Inflammatory macrophage (primary cell): ENCODE results near the gene C12orf43.
"Not testable (repeated sequence)": the region's sequence is repeated elsewhere in the genome, so short reads cannot be mapped to it uniquely, and the experiment has no call there.

Experiments used
- DNase-seq, 2 donors: peaks; one replicate each; pipeline ENCODE4 v3.0.0-alpha.2; 2020 to 2022
- total RNA-seq, 18 experiments: gene quantifications; one replicate each; lab custom pipeline; 2026; ENCODE audit warnings: mixed read lengths in 6 of 18, inconsistent platforms in 2 of 18; lab: John Stamatoyannopoulos, UW

The C12orf43 gene, protein sequence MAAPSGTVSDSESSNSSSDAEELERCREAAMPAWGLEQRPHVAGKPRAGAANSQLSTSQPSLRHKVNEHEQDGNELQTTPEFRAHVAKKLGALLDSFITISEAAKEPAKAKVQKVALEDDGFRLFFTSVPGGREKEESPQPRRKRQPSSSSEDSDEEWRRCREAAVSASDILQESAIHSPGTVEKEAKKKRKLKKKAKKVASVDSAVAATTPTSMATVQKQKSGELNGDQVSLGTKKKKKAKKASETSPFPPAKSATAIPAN
- total RNA-seq, result 4.5 to 16.9 (median 12.9) reads per million in 18 experiments

GRCh38 chr12:121015825-121016766 lies at the start of gene C12orf43:
Gene C12orf43 (minus strand): TSS chr12:121016487. CDS start chr12:121016474, 13 bp downstream.
- peak; percentile 91 to 92 for DNase-seq

DNA sequence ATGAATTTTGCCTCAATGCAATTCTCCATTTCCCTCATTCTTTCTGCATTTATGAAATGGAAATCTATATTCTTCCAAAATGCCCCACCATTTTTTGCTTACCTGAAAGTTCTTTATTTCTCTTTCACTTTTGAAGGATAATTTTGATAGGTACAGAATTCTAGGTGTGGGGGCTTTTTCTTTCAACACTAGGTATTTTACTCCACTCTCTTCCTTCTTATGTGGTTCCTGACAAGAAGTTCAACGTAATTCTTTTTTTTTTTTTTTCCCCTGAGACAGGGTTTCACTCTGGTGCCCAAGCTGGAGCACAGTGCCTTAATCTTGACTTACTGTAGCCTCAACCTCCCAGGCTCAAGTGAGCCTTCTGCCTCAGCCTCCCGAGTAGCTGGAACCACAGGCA lies 49.1 kb upstream of the C12orf43 start:
- DNase-seq, result no peak

- DNase-seq, result not testable (repeated sequence)
Measured at GRCh38 chr12:121064586-121064985, 48.3 kb upstream of the C12orf43 start.

DNA sequence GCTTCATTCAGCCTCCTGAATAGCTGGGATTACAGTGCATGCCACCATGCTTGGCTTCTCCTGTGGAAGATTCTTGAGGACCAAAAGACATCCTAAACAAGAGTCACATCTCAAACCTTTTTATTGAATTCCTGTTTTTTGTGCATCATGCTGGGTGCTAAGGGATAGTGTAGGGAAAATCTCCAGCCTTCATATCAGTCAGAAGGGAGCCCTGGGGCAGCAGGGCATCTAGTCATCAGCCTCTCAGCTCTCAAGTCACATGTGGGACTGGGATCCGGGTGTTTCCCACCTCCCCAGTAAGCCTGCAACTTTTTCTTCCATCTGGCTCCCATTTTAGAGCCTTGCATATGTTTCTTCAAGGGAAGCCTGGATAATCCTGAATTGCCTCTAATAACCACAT lies 47.8 kb upstream of the C12orf43 start:
- DNase-seq, result no peak

GRCh38 chr12:121062391-121063045 lies 46.2 kb upstream of the C12orf43 start:
- DNase-seq, result no peak

DNA sequence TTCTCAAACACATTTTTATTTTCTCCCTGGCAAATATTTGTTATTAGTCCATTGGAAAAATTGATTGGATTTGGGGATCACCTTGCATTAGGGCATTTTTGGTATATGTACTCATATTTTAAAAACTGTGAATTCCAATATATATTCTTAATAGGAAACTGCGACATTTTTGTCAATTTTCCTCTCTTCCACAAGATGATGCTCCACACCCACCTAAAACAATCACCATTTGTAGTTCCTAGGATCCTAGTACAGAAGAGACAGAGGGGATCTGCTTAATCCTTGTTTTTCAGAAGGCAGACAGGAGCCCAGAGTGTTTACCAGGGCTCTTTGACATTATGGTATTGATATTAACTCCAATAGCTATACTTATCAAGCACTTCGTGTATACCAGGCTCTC lies 45.5 kb upstream of the C12orf43 start:
- DNase-seq, result peak; percentile 17 to 29

DNA sequence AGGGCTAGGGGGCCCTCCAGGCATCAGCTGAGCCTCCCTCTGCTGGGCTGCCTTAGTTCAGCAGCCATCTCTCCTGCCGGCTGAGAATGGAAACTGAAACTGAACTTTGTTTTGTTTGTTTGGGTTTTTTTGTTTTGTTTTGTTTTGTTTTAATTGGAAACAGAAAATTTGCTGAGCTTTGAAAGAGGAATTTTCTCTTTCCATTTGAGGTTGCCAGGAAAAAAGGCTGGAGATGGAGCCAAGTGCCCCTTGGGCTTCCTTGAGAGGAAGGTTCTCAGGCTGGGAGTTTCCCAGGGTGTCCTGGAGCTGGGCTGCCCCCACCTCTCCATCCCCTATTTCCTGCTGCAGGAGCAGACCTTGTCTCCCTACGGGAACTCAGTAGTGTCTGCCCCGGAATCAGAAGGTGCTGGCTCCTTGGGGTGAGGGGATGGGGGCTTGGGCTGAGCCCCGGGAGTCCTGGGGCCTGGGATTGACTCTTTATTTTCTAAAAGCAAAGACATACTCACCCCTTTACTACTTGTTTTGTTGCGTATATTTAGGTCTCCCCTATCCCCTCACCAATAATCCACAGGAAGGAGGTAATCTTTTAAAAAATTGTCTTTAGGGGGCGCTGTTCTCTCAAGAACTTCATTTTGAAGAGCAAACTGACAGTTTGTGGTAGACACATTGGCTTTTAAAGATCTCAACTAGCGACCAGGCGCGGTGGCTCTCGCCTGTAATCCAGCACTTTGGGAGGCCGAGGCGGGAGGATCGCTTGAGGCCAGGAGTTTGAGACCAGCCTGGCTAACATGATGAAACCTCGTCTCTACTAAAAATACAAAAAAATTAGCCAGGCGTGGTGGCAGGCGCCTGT lies 44.1 kb upstream of the C12orf43 start:
- peak; percentile 68 to 81 for DNase-seq

GRCh38 chr12:121059031-121059898 lies 43.0 kb upstream of the C12orf43 start:
- no peak for DNase-seq

DNA sequence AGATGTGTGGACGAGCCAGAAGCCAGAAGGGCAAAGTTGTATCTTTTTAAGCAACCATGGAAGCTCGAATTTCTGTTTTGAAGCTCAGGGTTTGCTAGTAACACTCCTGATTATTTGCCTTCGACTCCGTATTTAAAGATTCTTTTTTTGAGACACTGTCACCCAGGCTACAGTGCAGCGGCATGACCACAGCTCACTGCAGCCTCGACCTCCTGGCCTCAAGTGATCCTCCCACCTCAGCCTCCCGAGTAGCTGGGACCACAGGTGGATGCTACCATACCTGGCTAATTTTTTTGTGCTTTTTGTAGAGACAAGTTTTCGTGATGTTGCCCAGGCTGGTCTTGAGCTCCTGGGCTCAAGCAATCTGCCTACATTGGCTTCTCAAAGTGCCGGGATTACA lies 41.5 kb upstream of the C12orf43 start:
- no peak for DNase-seq

DNA sequence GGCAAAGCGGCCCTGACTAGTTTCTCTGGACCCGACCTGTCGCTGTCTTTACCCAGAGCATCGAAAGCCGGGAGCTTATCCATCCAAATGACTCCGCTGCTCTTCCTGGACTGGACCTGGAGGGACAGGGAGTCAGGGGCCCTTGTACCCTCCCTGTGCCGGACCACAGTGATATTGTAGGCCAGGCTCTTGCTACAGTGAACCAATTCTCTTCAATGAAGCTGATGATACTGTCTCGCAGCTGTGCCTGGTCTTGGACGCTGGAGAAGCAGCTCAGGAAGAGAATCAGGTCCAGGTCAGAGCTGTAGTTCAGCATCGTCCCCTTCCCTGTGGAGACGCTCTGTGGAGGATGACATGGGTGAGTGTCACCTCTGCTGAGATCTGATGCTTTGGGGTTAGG lies 37.4 kb upstream of the C12orf43 start:
- no peak for DNase-seq

- peak in 1 of 2 donors; percentile 7 for DNase-seq
Measured at GRCh38 chr12:121050725-121051124, 34.4 kb upstream of the C12orf43 start.

- no peak for DNase-seq
Measured at GRCh38 chr12:121048442-121048841, 32.2 kb upstream of the C12orf43 start.

GRCh38 chr12:121047400-121047799 lies 31.1 kb upstream of the C12orf43 start:
- DNase-seq, result not testable (repeated sequence)

DNA sequence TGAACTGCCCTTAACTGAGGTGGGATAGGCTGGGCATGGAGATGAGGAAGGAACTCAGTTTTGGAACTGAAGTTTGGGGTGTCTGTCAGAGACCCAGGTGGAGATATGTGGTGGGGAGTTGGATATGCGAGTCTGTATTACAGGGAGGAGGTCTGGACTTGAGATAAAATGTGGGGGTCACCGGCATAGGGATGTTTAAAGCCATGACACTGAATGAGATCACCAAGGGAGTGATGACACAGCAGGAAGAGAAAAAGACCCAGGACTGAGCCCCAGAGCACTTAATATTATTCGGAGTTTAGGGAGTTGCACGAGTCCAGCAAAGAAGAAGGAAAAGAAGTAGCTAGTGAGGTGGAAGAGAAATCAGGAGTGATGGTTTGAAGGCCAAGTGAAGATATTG lies 26.8 kb upstream of the C12orf43 start:
- no peak for DNase-seq

GRCh38 chr12:121038861-121039668 lies 22.8 kb upstream of the C12orf43 start, which contains the start of gene OASL:
Gene OASL (minus strand): TSS chr12:121039246. CDS start chr12:121038971, 275 bp downstream.
- DNase-seq, result peak; percentile 69 to 83

- DNase-seq, result peak; percentile 36 to 47
Measured at GRCh38 chr12:121036810-121037326, 20.6 kb upstream of the C12orf43 start.

- no peak for DNase-seq
Measured at GRCh38 chr12:121034616-121035305, 18.5 kb upstream of the C12orf43 start.

- peak; percentile 37 to 42 for DNase-seq
Measured at GRCh38 chr12:121033625-121034349, 17.5 kb upstream of the C12orf43 start.
